Measurements from ENCODE around the gene GRIN3B. TPM values are rescaled to one million over a fixed set of nuclear protein-coding genes. Genes with fewer than 3 reads are reported as not detected.
A peak's percentile ranks its signal among the peaks of the same experiment; 100 is the strongest.

GRIN3B gene
- total and polyA plus RNA-seq, 2 of the 4 experiments (the other 2 are of a cell fraction), result under 0.01 to 0.91 TPM

GRCh38 chr19:1028062-1028926 is 28.1 kb downstream of the GRIN3B start:
- Histone ChIP-seq H4K20me1 (ENCODE audit: insufficient read depth, low read length) (peaks cover 64% of the 10 kb centered on the region), H2AK9ac (replicated peaks; ENCODE audit: low read depth, low read length, poor library complexity) (peak overlapping the region; percentile 92), H3K14ac (replicated peaks; ENCODE audit: low read depth, low read length) (peak overlapping the region; percentile 97), H3K9me1 (ENCODE audit: insufficient read depth, low read length) (peaks cover 8% of the 10 kb centered on the region; the same call in 1 of the 2 replicates), H2BK15ac (ENCODE audit: low read depth, low read length) (no peak overlapping the region), H2BK5ac (ENCODE audit: low read depth, low read length, poor library complexity, severe bottlenecking) (peak overlapping the region; percentile 87), H3K4me3 (ENCODE audit: insufficient read depth, low read depth, low read length) (peak overlapping the region; percentile 93), H4K5ac (ENCODE audit: low read depth, low read length) (peak overlapping the region; percentile 75), H3K9me3 (ENCODE audit: control insufficient read depth, insufficient read depth, low read length) (no peaks in the 10 kb centered on the region), H3K4me2 (ENCODE audit: low read depth, low read length) (peak overlapping the region; percentile 92), H3K27ac (ENCODE audit: insufficient read depth, low read length) (peak overlapping the region; percentile 99), H3K36me3 (ENCODE audit: control insufficient read depth, insufficient read depth, low read length) (peaks cover 34% of the 10 kb centered on the region), H2BK120ac (ENCODE audit: low read depth, low read length) (peak overlapping the region; percentile 67), H3K4me1 (ENCODE audit: control insufficient read depth, insufficient read depth, low read length) (peaks cover 16% of the 10 kb centered on the region), H2AFZ (replicated peaks; ENCODE audit: low read length, poor library complexity) (peak overlapping the region; percentile 77), H3K56ac (ENCODE audit: extremely low read depth, insufficient read depth, low read length) (peak overlapping the region; percentile 61; the same call in 1 of the 2 replicates), H3K18ac (ENCODE audit: low read depth, low read length) (peak overlapping the region; percentile 90), H3K79me1 (ENCODE audit: low read depth in 1 of 2, low read length in 2 of 2) (peaks cover 9 to 34% of the 10 kb centered on the region in 2 experiments; a peak in 3 of 4 replicates), H3K23ac (ENCODE audit: low read depth, low read length) (peak overlapping the region; percentile 92), H4K91ac (ENCODE audit: insufficient read depth, low read depth, low read length) (peak overlapping the region; percentile 91), H3K9ac (ENCODE audit: low read depth, low read length) (peak overlapping the region; percentile 98), H2BK20ac (ENCODE audit: low read depth, low read length) (no peak overlapping the region), H4K8ac (ENCODE audit: low read depth in 2 of 2, low read length in 2 of 2) (peak overlapping the region; percentile 90 to 100; a peak in 2 of 4 replicates), H3K4ac (ENCODE audit: low read depth, low read length) (peak overlapping the region; percentile 97), H2AK5ac (ENCODE audit: low read depth, low read length) (peak overlapping the region; percentile 93), H3K27me3 (ENCODE audit: control insufficient read depth, insufficient read depth, low read length) (no peaks in the 10 kb centered on the region)
- WGBS, 2 experiments (ENCODE audit: extremely low coverage in 2 of 2, insufficient read length in 1 of 2), result 2% methylated on average over 16 of the region's 58 CpGs; no CpG with 5 or more reads in 1 of the 2 experiments
- ATAC-seq (ENCODE audit: low read depth), result peak; percentile 55
- DNase-seq, result peak; percentile 95
- in situ Hi-C loops (cut with MboI; ENCODE audit: low sequenced_read_pairs), result no loop called here
- intact Hi-C loops (cut with micrococcal nuclease), result loop anchor here (5.0 kb wide), 1 partner anchor 74 kb away; the partner anchor contains the start of gene GPX4
- ChIA-PET POLR2A (ENCODE audit: unreplicated experiment) (interaction anchor here (0.5 to 1.5 kb wide), 10 partner anchors 9 to 1235 kb away, joined by 3 to 16 read pairs (median 4); partner anchors contain the start of gene ABCA7), CTCF (no interaction called here)
- TF ChIP-seq MXI1 (IDR thresholded peaks at IDR 0.05; ENCODE audit: borderline replicate concordance, low read depth, low read length), result 0 out of 2 replicates have a peak, but pooled peaks have one; percentile 7
- TF ChIP-seq RFX5 (IDR thresholded peaks at IDR 0.05; ENCODE audit: low read depth, low read length), result no peak
- peak; percentile 77; the same call in 1 of the 2 replicates for TF ChIP-seq MAZ (IDR thresholded peaks at IDR 0.05; ENCODE audit: borderline replicate concordance, low read depth, low read length)
- no TSS peak for BruUV-seq (replicated peaks)
- dilution Hi-C loops (cut with HindIII; ENCODE audit: low sequenced_read_pairs, unreplicated experiment), result no loop called here

Data from IMR-90 (cell line).